Transverse colon (tissue), 3 donors: ENCODE results near the gene SPON2.

ENCODE experiments used
- CTCF ChIP-seq, 5 experiments: fragments of 200-600 bp in 3 of 5; fragments of 450-650 bp in 2 of 5; sonication (generic) in 3 of 5; IDR thresholded peaks; 1 replicate in 2 of 5; 2 replicates in 3 of 5; pipeline ENCODE4 v1.5.1; 2016 to 2017; ENCODE audit warnings: antibody characterized with exemption in 5 of 5, inconsistent platforms in 3 of 5, mild to moderate bottlenecking in 2 of 5, moderate library complexity in 1 of 5
- POLR2A ChIP-seq: fragments of 450-650 bp; IDR thresholded peaks from one replicate; pipeline ENCODE4 v1.6.1; 2016; ENCODE audit warnings: antibody characterized with exemption, mild to moderate bottlenecking, moderate library complexity

- TF ChIP-seq CTCF (IDR thresholded peaks at IDR 0.05) = no peak
- no peak for TF ChIP-seq POLR2A
These were observed 7.3 kb downstream of the SPON2 start for GRCh38 chr4:1164956-1165545.
